ENCODE measurements around the gene DGCR8.

The DGCR8 gene

GRCh38 chr22:20136603-20136873 lies 56.5 kb downstream of the DGCR8 start:
- H3K4me1 ChIP-seq = peaks cover 9 to 68% (median 60%) of the 10 kb centered on the region in 4 donors
- H3K27ac ChIP-seq = no peak overlapping the region
- intact Hi-C loops (cut with DNase I; ENCODE audit: low total_unique reads) = no loop called here
- H3K36me3 ChIP-seq = peaks cover 0 to 26% (median 12%) of the 10 kb centered on the region in 3 donors
- H3K27me3 ChIP-seq = no peaks in the 10 kb centered on the region
- no peak for DNase-seq
- no peak overlapping the region for H3K4me3 ChIP-seq
- TF ChIP-seq CTCF (IDR thresholded peaks at IDR 0.05) = no peak
- H3K9me3 ChIP-seq = no peaks in the 10 kb centered on the region

GRCh38 chr22:20137113-20137512 lies 57.1 kb downstream of the DGCR8 start:
- Histone ChIP-seq H3K27ac (peak overlapping the region; percentile 22 to 49), H3K4me1 (peaks cover 9 to 65% (median 60%) of the 10 kb centered on the region in 4 donors), H3K4me3 (no peak overlapping the region), H3K9me3 (no peaks in the 10 kb centered on the region), H3K27me3 (no peaks in the 10 kb centered on the region), H3K36me3 (peaks cover 0 to 32% (median 17%) of the 10 kb centered on the region in 3 donors)
- intact Hi-C loops (cut with DNase I; ENCODE audit: low total_unique reads) = no loop called here
- DNase-seq = no peak
- TF ChIP-seq CTCF (IDR thresholded peaks at IDR 0.05) = no peak

- intact Hi-C loops (cut with DNase I; ENCODE audit: low total_unique reads) = no loop called here
- Histone ChIP-seq H3K27me3 (no peaks in the 10 kb centered on the region), H3K27ac (peak overlapping the region; percentile 22 to 49), H3K4me1 (peaks cover 9 to 58% (median 54%) of the 10 kb centered on the region in 4 donors), H3K4me3 (peak overlapping the region in 1 of 2 donors; percentile 25), H3K36me3 (peaks cover 0 to 39% (median 22%) of the 10 kb centered on the region in 3 donors), H3K9me3 (no peaks in the 10 kb centered on the region)
- no peak for TF ChIP-seq CTCF (IDR thresholded peaks at IDR 0.05)
- no peak for DNase-seq
Measured at GRCh38 chr22:20137671-20138416, 57.8 kb downstream of the DGCR8 start.

- H3K4me1 ChIP-seq = peaks cover 9 to 53% (median 49%) of the 10 kb centered on the region in 4 donors
- no peaks in the 10 kb centered on the region for H3K27me3 ChIP-seq
- DNase-seq = no peak
- intact Hi-C loops (cut with DNase I; ENCODE audit: low total_unique reads) = no loop called here
- peak overlapping the region in 1 of 2 donors; percentile 49 for H3K27ac ChIP-seq
- no peak for TF ChIP-seq CTCF (IDR thresholded peaks at IDR 0.05)
- H3K9me3 ChIP-seq = no peaks in the 10 kb centered on the region
- H3K36me3 ChIP-seq = peaks cover 0 to 45% (median 26%) of the 10 kb centered on the region in 3 donors
- H3K4me3 ChIP-seq = no peak overlapping the region
Measured at GRCh38 chr22:20138417-20138738, 58.3 kb downstream of the DGCR8 start.

GRCh38 chr22:20138868-20139267 lies 58.8 kb downstream of the DGCR8 start:
- H3K4me3 ChIP-seq = no peak overlapping the region
- H3K9me3 ChIP-seq = no peaks in the 10 kb centered on the region
- DNase-seq = no peak
- H3K4me1 ChIP-seq = peaks cover 9 to 48% (median 45%) of the 10 kb centered on the region in 4 donors
- H3K36me3 ChIP-seq = peaks cover 0 to 50% (median 31%) of the 10 kb centered on the region in 3 donors
- no peak for TF ChIP-seq CTCF (IDR thresholded peaks at IDR 0.05)
- intact Hi-C loops (cut with DNase I; ENCODE audit: low total_unique reads) = no loop called here
- no peak overlapping the region for H3K27ac ChIP-seq
- H3K27me3 ChIP-seq = no peaks in the 10 kb centered on the region

Data from tibial artery (tissue), 4 donors.